ENCODE measurements around the gene CD74.
A peak's percentile ranks its signal among the peaks of the same experiment; 100 is the strongest.
"Not testable (repeated sequence)": the region's sequence is repeated elsewhere in the genome, so short reads cannot be mapped to it uniquely, and the experiment has no call there.

Gene CD74

DNA sequence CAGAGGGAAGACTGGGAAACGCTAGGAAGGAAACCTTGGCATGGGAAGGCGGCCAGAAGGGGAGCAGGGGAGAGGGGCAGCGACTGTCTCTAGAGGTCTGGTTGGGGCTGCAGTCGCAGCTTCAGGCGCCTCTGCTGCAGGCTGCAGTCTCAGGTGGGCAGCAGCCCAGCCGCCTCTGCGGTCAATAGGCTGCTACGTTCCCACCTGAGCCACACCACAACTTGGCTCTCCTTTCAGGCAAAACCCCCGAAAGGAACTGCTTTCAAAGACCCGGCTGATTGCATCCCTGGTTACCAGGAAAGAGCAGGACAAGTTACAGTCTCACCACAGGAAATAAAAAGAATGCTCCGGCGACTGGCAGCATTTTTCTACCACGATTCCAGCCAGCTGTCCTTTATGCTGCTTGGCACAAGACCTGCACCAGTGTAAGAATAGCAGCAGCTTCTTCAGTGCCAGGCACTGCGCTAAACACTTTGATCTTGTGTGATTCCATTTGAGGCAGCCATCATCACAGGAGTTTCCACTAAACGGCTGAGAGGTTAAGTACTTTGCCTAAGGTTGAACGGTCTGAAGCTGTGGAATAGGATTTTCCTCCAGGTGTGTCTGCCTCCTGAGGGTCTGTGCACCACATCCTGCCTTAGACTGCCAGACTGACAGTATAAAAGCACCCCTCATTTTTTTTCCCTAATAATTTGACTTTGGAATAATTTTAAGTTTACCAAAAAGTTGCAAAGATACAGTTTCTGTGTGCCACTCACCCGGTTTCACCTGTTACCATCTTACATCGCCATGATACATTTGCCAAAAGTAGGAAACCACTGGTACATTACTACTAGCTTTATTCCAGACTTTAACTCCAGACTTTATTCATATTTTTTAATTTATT is 29.3 kb upstream of the CD74 start:
- peak in 3 of 56 donors; percentile 4 to 18 (median 8) for DNase-seq

DNA sequence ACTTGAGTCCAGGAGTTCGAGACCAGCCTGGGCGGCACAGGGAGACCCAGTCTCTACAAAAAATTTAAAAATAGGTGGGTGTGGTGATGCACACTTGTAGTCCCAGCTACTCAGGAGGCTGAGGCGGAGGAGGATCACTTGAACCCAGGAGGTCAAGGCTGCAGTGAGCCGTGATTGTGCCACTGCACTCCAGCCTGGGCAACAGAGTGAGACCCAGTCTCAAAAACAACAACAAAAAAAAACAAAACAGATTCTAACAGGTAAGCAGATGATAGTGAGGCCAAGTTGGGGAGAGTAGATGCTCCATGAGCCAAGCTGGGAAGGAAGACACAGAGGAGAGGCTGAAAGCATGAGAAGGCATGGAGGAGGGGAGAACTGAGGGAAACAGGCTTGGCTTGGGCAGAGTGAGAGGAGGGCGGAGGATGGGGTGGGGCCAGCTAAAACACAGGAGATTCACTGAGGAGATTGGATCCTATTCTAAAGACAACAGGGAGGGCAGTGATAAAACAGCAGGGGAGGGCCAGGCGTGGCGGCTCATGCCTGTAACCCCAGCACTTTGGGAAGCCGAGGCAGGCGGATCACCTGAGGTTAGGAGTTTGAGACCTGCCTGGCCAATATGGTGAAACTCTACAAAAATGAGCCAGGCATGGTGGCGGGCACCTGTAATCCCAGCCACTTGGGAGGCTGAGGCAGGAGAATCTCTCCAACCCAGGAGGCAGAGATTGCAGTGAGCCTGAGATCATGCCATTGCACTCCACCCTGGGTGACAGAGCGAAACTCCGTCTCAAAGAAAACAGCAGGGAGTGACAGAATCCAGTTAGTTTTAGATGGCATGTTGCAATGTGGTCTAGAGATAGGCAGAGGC is 28.5 kb upstream of the CD74 start:
- peak in 1 of 56 donors; percentile 14 for DNase-seq

DNA sequence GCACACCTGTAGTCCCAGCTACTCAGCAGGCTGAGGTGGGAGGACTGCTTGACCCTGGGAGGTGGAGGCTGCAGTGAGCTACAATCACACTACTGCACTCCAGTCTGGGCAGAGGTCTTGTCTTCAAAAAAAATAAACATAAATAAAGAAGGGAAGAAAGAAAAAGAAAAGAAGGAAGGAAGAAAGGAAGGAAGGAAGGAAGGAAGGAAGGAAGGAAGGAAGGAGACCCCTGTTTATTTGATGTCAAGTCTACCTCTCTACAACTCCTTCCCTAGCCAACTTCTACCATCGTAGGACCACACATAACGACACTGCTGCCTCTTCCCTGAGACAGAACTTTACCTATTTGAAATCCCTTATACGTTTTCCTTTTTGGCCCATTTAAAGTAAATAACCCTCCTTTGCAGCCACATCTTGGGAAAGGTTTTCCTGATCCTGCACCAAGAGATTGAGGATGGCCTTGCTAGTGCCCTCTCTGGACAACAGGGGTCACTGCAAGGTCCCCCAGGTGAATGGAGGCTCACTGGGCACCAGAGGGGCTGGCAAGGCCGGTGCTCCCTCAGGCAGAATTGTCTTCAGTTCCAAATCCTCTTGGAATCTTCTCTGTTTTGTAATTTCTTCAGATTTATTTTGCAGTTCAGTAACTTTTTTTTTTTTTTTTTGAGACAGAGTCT is 26.3 kb upstream of the CD74 start:
- DNase-seq = no peak

DNA sequence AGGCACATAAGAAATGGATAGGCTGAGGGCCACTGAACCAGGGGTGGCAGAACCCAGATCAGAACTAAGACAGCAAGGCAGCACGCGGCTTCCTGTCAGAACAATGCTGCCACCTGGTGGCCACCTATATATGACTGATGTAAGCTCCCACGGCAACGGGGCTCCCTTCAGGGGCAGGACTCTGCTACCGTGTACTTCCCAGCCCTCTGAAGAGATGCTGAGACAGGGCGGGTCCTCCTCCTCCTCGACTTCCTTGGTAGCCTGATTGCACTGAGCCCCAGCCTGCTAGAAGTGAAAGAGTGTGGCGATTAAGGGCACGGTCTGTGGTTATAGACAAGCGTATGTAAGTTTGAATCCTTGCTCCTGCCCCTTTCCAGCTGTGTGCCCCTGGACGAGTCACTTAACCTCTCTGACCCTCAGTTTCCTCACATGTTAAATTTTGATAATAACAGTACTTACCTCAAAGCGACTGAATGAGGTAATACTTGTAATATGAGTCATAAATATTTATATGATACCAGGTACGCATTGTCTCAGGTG is 23.5 kb upstream of the CD74 start:
- peak in 55 of 56 donors; percentile 36 to 95 (median 74) for DNase-seq

DNA sequence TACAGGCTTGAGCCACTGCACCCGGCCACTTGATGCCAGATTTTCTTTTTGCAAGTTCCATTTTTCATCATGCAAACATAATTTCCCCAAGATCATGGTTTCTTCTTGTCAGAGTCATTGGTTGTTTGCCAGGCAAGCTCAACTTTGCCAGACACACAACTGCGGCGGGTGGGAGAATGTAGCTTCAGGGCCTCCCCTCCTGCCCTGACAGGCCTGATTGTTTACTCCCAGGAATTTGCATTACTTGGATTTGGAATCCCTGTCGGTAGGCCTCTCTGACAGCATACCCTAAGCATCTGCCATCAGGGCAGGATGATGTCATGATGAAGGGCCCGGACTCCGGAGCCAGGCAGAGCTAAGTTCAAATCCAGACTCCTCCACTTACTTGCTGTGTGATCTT is 21.8 kb upstream of the CD74 start:
- DNase-seq = no peak

DNA sequence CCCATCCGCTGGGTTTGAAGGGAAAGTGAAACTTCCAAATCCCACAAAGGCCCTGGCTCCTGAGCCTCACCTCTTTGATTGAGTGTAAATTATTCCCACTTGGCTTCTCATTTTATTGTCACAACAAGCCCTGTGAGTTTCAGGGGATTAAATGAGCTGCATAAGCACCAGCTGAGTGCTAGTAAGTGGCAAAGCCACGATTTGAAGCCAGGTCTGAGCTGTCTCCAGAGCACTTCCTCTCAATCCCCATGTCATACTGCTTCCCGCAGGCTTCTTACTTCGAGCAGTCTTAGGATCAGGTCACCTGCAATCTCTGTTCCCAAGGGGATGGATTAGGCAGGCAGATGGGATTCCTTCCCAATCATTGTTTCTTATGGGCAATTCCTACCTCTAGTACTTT is 18.9 kb upstream of the CD74 start:
- DNase-seq = no peak

DNA sequence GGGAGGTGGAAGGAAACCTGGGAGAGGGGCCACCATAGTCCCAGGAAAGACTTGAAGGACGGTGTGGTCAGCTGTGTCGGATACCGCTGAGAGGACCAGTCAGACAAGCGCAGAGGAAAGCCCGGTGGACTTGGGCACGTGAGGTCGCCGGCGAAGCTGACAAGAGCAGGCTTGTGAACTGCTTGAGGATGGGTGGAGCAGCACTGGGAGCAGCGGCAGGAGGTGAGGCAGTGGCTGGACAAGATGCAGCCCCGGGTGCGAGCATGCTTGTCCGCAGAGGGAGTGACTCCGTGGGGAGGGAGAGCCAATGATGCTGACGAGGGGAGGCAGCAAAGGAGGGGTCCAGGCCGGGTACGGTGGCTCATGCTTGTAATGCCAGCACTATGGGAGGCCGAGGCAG is 18.3 kb upstream of the CD74 start:
- no peak for DNase-seq

DNA sequence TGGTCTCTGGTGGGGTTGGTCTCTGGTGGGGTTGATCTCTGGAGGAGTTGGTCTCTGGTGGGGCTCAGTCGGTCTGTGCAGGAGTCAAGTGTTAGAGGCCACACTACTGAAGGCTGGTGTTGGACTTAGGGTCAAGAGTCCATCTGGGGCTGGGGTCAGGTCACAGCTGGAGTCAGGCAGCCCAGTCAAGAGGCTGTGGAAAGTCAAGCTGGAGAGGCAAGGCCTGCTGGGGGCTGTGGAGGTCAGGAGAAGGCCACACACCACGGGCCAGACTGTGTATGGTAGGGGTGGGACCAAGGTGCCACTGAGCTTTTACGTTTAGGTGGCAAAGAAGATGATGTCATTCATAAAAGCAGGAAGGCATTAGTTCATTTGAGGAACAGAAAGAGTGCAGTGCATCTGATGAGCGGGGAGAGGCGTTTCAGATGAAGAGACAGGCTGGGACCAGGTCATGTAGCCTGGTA is 16.7 kb upstream of the CD74 start:
- no peak for DNase-seq

DNA sequence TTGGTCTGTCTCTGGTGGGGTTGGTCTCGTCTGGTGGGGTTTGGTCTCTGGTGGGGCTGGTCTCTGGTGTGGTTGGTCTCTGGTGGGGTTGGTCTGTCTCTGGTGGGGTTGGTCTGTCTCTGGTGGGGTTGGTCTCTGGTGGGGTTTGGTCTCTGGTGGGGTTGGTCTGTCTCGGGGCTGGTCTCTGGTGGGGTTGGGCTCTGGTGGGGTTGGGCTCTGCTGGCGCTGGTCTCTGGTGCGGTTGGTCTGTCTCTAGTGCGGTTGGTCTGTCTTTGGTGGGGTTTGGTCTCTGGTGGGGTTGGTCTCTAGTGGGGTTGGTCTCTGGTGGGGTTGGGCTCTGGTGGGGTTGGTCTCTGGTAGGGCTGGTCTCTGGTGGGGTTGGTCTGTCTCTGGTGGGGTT is 16.3 kb upstream of the CD74 start:
- no peak for DNase-seq

DNA sequence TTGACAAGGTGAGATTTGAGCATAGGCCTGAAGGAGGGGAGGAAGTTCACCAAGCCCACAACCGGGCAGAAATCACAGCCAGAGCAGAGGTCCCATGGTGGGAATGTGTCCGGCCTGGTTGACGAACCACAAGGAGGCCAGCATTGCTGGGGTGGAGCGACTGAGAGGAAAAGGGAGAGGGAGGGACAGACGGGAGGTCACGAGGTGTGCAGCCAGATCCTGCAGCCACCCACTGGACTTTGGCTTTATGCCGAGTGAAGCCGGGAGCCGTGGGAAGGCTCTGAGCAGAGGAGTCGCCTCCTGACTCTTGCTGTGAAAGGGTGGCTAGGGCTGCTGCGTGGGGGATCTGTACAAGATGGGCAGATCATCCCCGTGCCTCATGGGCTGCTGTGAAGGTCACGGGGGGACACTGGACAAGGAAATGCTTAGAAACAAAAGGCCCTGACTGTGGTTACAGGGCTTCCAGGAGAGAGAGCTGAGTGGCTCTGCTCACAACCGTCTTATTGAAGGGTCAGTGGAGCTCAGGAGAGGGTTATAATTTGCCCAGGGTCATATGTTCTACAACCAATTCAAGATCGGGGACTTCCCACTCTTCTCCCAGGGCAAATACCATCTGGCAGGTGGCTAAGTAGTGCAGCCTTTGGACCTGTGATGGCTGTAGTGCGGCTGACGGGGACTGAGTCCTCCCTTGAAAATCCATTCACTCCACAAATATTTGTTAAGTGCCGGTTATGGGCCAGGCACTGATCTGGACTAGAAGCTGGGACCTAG is 15.6 kb upstream of the CD74 start:
- peak in 21 of 56 donors; percentile 9 to 53 (median 36) for DNase-seq

DNA sequence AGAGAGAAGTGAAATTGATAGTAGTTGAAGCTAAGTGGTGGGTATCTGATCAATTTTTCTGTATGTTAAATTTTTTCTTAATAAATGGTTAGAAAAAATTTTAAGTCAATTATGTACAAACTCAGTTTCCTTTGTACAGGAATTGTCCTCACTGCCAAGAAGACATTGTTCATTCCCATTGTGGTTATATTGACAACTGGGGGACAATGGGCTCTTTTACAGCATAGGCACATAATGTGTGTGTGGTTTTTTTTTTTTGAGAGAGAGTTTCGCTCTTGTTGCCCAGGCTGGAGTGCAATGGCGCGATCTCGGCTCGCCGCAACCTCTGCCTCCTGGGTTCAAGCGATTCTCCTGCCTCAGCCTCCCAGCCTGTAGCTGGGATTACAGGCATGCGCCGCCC is 13.5 kb upstream of the CD74 start:
- DNase-seq = peak in 7 of 56 donors; percentile 12 to 60 (median 28)

DNA sequence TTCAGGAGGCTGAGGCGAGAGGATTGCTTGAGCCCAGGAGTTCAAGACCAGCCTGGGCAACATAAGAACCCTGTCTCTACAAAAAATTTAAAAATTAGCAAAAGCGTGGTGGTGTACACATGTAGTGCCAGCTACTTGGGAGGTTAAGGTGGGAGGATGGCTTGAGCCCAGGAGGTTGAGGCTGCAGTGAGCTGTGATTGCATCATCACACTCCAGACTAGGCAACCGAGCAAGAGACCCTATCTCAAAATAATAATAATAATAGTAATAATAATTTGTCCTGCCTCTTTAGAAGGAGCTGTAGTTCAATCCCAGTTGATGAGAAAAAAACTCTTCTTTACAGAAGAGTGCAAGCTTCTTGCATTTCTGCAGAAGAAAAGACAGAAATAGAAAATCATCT is 10.0 kb upstream of the CD74 start:
- DNase-seq = no peak

DNA sequence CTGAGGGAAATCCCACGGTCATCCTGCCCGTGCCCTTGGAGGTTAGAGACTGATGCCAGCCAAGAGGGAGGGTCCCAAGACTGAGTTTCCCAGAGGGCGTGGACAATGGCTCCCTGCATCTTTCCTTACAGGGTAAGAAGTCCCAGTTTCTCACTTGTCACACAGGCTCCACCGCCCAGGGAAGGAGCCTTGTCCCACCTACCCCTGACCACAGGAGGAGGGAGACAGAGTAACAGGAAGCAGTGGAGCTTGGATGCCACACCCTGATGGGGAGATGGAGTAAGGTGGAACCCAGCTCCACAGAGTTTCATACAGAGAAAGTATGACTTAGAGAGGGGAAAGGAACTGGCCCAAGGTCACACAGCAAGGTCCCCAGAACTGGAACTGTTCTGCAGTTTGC is 9.4 kb upstream of the CD74 start:
- DNase-seq = no peak

DNA sequence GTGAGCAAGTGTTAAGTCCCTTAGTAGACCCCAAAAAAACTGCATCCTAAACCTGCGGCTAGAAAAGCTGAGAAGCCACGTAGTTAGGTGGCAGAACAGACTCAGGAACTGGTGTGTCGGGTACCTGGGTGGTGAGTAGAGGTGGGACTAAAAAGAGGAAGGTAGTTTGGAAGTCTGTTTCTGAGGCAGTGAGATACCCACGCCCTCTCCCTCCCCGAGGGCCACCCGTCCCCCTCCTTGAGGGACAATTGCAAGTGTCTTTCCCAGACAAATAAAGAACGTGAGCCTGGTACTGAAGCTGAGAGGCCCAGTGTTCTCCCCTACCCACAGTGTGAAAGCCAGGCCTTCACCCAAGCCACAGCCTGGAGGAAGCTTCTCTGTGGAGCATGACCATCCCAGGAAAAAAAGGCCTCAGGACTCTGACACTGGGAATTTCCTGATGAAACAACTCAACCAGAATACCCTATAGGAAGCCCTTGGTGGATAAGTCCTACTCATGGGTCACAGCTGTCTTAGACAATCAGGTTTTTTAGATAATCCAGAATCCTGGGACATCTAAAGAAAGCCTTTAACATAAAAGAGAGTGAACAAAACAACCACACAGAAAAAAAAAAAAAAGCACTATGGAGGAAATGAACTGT is 7.0 kb upstream of the CD74 start:
- no peak for DNase-seq

DNA sequence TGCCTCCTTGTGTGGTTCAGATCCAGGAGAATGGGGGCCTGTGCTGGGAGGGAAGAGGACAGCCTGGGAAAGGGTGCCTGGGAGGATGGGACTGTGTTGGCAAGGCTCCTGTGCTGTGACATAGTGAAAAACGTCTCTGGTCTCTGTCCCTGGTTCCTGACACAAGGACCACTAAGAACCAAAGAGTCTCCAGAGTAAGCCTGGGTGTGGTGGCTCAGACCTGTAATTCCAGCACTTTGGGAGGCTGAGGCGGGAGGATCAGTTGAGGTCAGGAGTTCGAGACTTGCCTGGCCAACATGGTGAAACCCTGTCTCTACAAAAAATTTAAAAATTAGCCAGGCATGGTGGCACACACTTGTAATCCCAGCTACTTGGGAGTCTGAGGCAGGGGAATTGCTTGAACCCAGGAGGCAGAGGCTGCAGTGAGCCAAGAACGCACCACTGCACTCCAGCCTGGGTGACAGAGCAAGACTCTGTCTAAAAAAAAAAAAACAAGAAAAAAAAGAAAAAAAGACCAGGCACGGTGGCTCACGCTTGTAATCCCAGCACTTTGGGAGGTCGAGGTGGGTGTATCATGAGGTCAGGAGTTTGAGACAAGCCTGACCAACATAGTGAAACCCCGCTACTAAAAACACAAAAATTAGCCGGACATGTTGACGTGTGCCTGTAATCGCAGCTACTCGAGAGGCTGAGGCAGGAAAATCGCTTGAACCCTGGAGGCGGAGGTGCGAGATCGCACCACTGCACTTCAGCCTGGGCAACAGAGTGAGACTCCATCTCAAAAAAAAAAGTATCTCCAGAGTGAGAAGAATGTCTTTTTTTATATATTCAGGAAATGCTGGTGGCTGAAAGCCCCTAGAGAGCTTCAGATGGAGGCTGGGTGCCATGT is 1.4 kb upstream of the CD74 start:
- DNase-seq = not testable (repeated sequence)

DNA sequence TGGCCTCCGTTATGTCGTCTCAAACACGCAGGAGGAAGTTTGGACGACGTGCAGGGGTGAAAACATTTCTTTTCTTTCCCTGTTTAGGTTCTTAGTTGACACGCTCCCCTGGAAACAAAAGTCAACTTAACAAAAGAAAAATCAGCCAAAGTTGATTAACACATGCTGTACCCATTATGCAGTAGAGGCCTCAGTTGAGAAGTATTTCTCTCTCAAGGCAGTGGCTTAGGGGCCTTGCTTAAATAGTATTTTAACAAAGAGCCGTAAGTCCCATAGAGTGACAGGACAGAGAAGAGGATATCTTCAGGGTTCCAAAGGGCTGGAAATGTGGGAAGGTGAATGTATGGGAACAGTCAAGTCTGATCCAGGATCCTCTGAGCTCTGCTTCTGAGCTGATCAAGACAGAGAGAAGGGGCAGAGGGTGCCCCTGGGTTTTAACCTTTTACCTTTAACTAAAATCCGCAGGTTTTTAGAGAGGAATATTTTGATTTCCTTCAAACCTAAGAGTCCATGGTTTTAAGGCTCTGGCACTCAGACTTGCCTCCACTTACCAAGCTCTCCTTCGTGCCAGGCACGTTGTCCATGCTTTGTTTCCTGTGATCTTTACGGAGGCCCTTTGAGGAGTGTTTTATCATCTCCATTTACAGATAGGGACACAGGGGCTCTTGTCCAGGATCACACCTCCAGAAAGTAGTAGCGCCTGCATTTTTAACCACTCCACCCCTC is 629 bp upstream of the CD74 start:
- DNase-seq = no peak

DNA sequence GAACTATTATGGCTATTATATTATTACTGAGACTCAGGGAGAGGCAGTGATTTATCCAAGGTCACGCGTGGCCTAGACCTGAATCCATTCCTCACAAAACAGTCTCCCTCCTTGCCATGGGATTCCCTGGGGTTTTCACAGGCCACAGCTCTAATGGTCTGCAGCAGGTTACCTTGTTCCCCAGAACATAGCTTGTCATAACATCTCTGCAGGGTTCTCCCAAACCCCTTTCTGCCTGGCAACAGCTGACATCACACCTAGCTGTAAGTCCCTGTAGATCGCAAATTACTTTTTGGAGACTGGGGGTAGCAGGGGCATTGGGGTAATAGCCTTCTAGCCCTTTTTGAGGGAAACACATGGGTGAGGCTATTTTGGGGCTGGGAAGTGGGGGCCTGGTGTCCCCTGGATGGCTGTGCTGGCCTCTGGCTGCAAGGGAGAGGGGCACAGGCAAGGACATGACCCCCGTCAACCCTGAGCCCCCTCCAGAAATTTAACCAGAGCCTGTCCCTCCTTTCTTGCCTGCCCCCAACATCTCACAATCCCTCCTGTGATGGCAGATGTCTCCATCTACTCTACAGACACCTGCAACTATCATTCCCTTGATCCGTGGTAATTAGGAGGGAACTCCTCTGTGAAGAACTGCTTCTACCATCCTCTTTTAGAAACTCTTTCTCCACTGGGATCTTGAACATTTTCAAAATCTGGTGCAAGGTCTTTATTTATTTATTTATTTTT is 1.3 kb downstream of the CD74 start:
- DNase-seq = peak in 11 of 56 donors; percentile 10 to 42 (median 17)
